HepG2 (cell line): ENCODE measurements around the gene CXorf65.

Experiments
- AHR ChIP-seq: IDR thresholded peaks from 2 replicates; pipeline ENCODE4 v1.6.1; 2018; ENCODE audit warnings: missing genetic modification reagents, missing compliant biosample characterization
- CTCF ChIP-seq: sonication (generic); formaldehyde crosslinking; IDR thresholded peaks from 2 replicates; pipeline ENCODE4 v1.5.0; 2020; ENCODE audit warnings: mild to moderate bottlenecking, missing genetic modification reagents, moderate library complexity
- ESRRA ChIP-seq: sonication (generic); formaldehyde crosslinking; IDR thresholded peaks from 2 replicates; pipeline ENCODE4 v1.5.1; 2020; ENCODE audit warnings: mild to moderate bottlenecking, low read depth, missing genetic modification reagents
- NR3C1 ChIP-seq: sonication (generic); formaldehyde crosslinking; IDR thresholded peaks from 2 replicates; pipeline ENCODE4 v1.4.0; 2020; ENCODE audit warnings: missing genetic modification reagents
- REST ChIP-seq, 2 experiments: IDR thresholded peaks; 2 replicates each; pipeline ENCODE4 v1.6.1; 2011 to 2012; ENCODE audit warnings: low read length in 2 of 2, borderline replicate concordance in 1 of 2, low read depth in 1 of 2, mild to moderate bottlenecking in 1 of 2, moderate library complexity in 1 of 2
- TAF1 ChIP-seq: sonication (generic); formaldehyde crosslinking; IDR thresholded peaks from 2 replicates; pipeline ENCODE4 v1.4.0; 2020; ENCODE audit warnings: missing genetic modification reagents

GRCh38 chrX:71082124-71082647 is 24.4 kb downstream of the CXorf65 start:
- TF ChIP-seq ESRRA (CRISPR knock-in tag) (no peak), REST (IDR thresholded peaks at IDR 0.05; ENCODE audit: borderline replicate concordance in 1 of 2, low read depth in 1 of 2, low read length in 2 of 2) (no peak), CTCF (no peak), AHR (CRISPR knock-in tag) (no peak), TAF1 (no peak), NR3C1 (CRISPR knock-in tag) (no peak)
